ENCODE results near the gene CFAP299.
A peak's percentile ranks its signal among the peaks of the same experiment; 100 is the strongest.
"Not testable (repeated sequence)": the region's sequence is repeated elsewhere in the genome, so short reads cannot be mapped to it uniquely, and the experiment has no call there.

CFAP299 gene

DNA sequence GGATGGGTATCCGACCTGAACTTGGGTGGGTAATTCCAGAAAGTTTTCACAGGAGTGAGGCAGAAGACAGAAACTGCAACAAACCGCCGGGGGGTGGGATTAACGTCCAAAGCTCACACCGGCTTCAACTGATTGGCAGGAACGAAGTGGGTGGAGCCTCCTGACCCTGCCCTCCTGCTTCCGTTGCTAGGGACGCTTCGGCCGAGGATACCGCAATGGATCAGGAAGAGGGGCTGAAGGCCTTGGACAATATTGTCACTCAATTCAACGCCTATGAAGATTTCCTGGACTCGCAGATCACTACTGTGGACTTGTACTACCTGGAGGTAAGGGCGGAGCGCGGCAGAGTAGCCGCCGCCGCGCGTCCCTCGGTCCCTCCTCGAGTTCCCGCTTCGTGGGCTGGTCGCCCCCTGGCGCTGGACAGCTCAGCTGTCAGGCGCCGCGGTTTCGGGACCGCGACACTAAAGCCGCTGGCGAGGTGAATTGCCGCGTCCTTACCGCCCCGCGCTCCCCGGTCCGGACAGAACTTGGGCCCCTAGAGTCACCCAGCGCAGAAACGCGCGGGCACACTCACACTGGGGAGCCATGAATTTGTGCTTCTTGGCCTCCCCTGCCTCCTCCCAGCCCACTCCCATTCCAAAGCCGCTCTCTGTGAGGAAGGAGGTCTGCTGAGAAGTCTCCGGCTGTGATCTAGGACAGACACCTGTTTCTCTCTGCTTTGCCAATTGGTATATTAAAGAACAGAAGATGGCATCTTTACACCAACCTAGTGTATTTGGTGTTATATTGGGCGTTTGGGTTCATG, at the start of gene CFAP299:
TSS of gene CFAP299 (plus strand) at position 177 of the 805 bp plus-strand sequence.
- H3K4me1 Mint-ChIP-seq, result peaks cover 6% of the 10 kb centered on the region

DNA sequence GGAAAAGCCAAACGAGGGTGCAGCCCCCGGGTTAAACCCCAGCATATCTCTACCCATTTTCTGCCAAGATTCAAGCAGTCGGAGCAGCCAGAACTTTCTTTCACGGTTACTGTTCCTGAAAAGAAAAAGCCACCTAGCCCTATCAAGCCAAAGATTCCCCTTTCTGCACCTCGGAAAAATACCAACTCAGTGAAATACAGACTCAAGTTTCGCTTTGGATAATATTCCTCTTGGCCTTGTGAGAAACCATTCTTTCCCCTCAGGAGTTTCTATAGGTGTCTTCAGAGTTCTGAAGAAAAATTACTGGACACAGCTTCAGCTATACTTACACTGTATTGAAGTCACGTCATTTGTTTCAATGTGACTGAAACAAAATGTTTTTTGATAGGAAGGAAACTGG, 49.1 kb upstream of the CFAP299 start:
- ATAC-seq (no peak), DNase-seq (no peak)
- H3K9me3 Mint-ChIP-seq, result no peaks in the 10 kb centered on the region
- no peaks in the 10 kb centered on the region for H3K4me1 Mint-ChIP-seq
- H3K27ac Mint-ChIP-seq, result no peak overlapping the region
- no peaks in the 10 kb centered on the region for H3K36me3 Mint-ChIP-seq (ENCODE audit: low read depth)
- peaks cover 14% of the 10 kb centered on the region for H3K27me3 Mint-ChIP-seq
- H3K4me3 Mint-ChIP-seq, result no peak overlapping the region

More for the DNA sequence above, at the start of gene CFAP299:
- peak within 1 kb of the TSS; percentile 77 for H3K4me3 Mint-ChIP-seq
- no peaks in the 10 kb centered on the region for H3K36me3 Mint-ChIP-seq (ENCODE audit: low read depth)
- H3K27me3 Mint-ChIP-seq, result peaks cover 22% of the 10 kb centered on the region
- ATAC-seq (peak; percentile 89), DNase-seq (peak; percentile 78)
- no peaks in the 10 kb centered on the region for H3K9me3 Mint-ChIP-seq
- no peak within 1 kb of the TSS for H3K27ac Mint-ChIP-seq

DNA sequence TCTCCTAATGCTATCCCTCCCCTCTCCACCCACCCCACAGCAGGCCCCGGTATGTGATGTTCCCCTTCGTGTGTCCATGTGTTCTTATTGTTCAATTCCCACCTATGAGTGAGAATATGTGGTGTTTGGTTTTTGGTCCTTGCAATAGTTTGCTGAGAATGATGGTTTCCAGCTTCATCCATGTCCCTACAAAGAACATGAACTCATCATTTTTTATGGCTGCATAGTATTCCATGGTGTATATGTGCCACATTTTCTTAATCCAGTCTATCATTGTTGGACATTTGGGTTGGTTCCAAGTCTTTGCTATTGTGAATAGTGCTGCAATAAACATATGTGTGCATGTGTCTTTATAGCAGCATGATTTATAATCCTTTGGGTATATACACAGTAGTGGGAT, 44.9 kb upstream of the CFAP299 start:
- not testable (repeated sequence) for H3K27me3 Mint-ChIP-seq; H3K36me3 Mint-ChIP-seq (ENCODE audit: low read depth); ATAC-seq; H3K4me3 Mint-ChIP-seq; DNase-seq; H3K9me3 Mint-ChIP-seq; H3K4me1 Mint-ChIP-seq; H3K27ac Mint-ChIP-seq

- ATAC-seq (no peak), DNase-seq (no peak)
- H3K36me3 Mint-ChIP-seq (ENCODE audit: low read depth), result no peaks in the 10 kb centered on the region
- no peaks in the 10 kb centered on the region for H3K4me1 Mint-ChIP-seq
- H3K9me3 Mint-ChIP-seq, result no peaks in the 10 kb centered on the region
- H3K27ac Mint-ChIP-seq, result no peak overlapping the region
- H3K4me3 Mint-ChIP-seq, result no peak overlapping the region
- H3K27me3 Mint-ChIP-seq, result peaks cover under 1% of the 10 kb centered on the region
Measured at GRCh38 chr4:80294206-80294605, 41.3 kb upstream of the CFAP299 start.

DNA sequence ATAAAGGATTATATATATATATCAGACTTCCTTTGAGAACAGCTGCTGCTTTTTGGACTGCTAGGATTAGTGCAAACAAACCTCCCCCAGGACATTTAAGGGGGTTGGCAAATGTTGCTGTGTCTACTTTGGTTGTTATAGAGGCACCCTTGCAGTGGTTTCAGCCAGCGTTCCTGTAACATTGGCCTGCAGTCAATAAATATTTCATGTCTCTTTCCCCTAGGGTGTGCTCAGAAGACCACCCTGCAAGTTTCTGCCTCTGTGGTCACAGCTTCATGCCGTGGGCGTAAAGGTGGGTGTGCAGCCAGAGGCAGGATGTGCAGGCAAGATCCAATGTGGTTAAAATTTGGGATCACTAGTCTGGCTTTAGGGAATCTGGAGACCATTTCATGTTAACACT, 40.2 kb upstream of the CFAP299 start:
- DNase-seq (no peak), ATAC-seq (no peak)
- Mint-ChIP-seq H3K4me3 (no peak overlapping the region), H3K9me3 (no peaks in the 10 kb centered on the region), H3K27ac (no peak overlapping the region), H3K4me1 (no peaks in the 10 kb centered on the region), H3K36me3 (ENCODE audit: low read depth) (no peaks in the 10 kb centered on the region), H3K27me3 (peaks cover 3% of the 10 kb centered on the region)

DNA sequence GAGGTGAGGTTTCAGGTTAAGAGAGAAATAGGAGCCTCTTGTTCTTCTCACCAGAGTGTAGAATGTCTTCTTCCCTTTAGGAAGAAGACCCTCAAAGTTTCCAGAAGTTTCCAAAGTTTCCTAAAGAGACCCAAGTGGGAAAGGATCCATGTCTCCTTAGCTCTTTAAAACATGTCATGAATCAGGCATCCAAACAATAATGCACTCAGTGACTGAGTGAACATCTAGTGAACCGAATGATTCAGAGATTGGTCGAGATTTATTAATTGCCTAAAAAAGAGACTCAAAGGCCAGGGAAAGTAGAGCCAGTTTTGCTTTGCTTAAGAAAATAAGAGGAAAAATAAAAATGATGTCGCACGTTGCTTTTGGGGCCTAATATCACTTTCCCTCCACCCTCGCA, 39.7 kb upstream of the CFAP299 start:
- no peaks in the 10 kb centered on the region for H3K36me3 Mint-ChIP-seq (ENCODE audit: low read depth)
- H3K9me3 Mint-ChIP-seq, result no peaks in the 10 kb centered on the region

DNA sequence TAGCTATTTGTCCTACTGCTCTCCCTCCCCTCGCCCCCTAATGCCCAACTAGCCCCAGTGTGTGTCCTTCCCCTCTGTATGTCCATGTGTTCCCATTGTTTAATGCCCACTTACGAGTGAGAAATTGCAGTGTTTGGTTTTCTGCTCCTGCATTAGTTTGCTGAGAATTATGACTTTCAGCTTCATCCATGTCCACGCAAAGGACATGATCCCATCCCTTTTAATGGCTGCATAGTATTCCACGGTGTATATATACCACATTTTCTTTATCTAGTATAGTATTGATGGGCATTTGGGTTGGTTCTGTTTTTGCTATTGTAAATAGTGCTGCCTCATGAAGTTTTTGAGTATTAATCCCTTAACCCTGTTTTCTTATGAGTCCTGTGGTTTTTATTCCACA, 33.6 kb upstream of the CFAP299 start:
- no peaks in the 10 kb centered on the region for H3K9me3 Mint-ChIP-seq

More for the DNA sequence above, 39.7 kb upstream of the CFAP299 start:
- no peak for DNase-seq
- Mint-ChIP-seq H3K4me1 (no peaks in the 10 kb centered on the region), H3K4me3 (no peak overlapping the region), H3K27me3 (peaks cover 3% of the 10 kb centered on the region), H3K27ac (no peak overlapping the region)
- no peak for ATAC-seq

DNA sequence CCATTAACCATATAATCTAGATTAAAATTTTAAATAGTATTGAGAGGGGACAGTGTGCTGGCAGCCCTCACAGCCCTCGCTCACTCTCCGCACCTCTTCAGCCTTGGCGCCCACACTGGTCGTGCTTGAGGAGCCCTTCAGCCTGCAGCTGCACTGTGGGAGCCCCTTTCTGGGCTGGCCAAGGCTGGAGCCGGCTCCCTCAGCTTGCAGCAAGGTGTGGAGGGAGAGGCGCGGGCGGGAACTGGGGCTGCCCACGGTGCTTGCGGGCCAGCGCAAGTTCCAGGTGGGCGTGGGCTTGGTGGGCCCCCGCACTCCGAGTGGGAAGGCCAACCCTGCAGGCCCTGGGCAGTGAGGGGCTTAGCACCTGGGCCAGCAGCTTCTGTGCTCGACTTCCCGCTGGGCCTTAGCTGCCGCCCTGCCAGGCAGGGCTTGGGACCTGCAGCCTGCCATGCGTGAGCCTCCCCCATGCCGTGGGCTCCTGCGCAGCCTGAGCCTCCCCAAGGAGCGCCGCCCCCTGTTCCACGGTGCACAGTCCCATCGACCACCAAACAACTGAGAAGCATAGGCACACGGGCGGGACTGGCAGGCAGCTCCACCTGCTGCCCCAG, 32.8 kb upstream of the CFAP299 start:
- Mint-ChIP-seq H3K4me3 (no peak overlapping the region), H3K4me1 (no peaks in the 10 kb centered on the region), H3K9me3 (no peaks in the 10 kb centered on the region), H3K27me3 (peaks cover 16% of the 10 kb centered on the region), H3K36me3 (ENCODE audit: low read depth) (no peaks in the 10 kb centered on the region), H3K27ac (no peak overlapping the region)
- ATAC-seq (no peak), DNase-seq (no peak)

More for the DNA sequence above, 33.6 kb upstream of the CFAP299 start:
- no peak for DNase-seq
- Mint-ChIP-seq H3K27ac (no peak overlapping the region), H3K4me1 (no peaks in the 10 kb centered on the region), H3K36me3 (ENCODE audit: low read depth) (no peaks in the 10 kb centered on the region), H3K4me3 (no peak overlapping the region), H3K27me3 (peaks cover 10% of the 10 kb centered on the region)
- no peak for ATAC-seq

DNA sequence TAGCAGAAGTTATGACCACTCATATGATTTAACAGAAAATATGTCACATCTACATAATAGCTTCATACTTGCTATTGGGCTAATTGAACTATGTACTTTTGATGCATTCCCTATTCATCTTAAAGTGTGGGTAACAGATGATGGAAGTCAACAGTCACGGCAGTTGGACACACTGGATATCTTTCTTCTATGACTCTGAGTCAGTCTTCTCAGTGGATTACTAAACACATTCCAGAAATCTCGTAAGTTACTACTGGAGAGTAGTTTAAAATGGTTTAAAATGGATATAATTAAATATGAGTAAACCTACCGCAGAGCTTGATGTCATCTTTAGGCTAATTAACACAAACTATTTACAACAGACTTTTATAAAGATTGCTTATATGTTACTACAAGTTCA, 30.1 kb upstream of the CFAP299 start:
- DNase-seq, result no peak
- Mint-ChIP-seq H3K4me3 (no peak overlapping the region), H3K27ac (no peak overlapping the region), H3K4me1 (no peaks in the 10 kb centered on the region), H3K27me3 (peaks cover 28% of the 10 kb centered on the region), H3K9me3 (no peaks in the 10 kb centered on the region), H3K36me3 (ENCODE audit: low read depth) (no peaks in the 10 kb centered on the region)
- ATAC-seq, result no peak

GRCh38 chr4:80306260-80306659, 29.3 kb upstream of the CFAP299 start:
- ATAC-seq, result no peak
- no peak overlapping the region for H3K4me3 Mint-ChIP-seq
- H3K36me3 Mint-ChIP-seq (ENCODE audit: low read depth), result no peaks in the 10 kb centered on the region
- H3K9me3 Mint-ChIP-seq, result no peaks in the 10 kb centered on the region
- no peak overlapping the region for H3K27ac Mint-ChIP-seq
- DNase-seq, result no peak
- H3K4me1 Mint-ChIP-seq, result no peaks in the 10 kb centered on the region
- H3K27me3 Mint-ChIP-seq, result peaks cover 26% of the 10 kb centered on the region

DNA sequence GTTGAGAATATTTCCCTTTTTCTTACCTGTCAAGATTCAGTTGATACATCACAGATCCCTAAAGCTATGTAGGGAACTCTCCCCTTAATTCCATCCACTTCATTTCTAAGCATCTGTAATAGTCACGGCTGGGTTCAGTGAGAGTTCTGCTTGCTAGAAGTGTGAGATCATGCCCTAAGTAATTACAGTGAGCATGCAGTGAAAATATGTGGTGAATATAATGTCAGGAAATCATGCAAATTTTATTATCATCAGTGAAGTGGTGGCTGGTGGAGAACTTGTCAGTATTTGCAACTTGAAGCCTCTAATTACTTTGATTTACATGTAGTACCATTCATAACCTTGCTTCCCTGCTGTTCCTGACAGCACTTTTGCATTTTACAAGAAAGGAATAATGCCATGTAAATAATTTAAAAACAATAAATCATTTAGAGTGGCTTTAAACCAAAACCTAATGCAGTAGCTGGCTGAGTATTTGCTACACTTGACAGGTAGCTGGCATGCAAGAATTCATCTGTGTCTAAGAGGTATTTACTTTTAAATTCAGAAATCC, 28.3 kb upstream of the CFAP299 start:
- ATAC-seq (no peak), DNase-seq (no peak)
- no peaks in the 10 kb centered on the region for H3K9me3 Mint-ChIP-seq
- no peaks in the 10 kb centered on the region for H3K4me1 Mint-ChIP-seq
- H3K4me3 Mint-ChIP-seq, result no peak overlapping the region
- H3K27ac Mint-ChIP-seq, result no peak overlapping the region
- peaks cover 26% of the 10 kb centered on the region for H3K27me3 Mint-ChIP-seq
- no peaks in the 10 kb centered on the region for H3K36me3 Mint-ChIP-seq (ENCODE audit: low read depth)

DNA sequence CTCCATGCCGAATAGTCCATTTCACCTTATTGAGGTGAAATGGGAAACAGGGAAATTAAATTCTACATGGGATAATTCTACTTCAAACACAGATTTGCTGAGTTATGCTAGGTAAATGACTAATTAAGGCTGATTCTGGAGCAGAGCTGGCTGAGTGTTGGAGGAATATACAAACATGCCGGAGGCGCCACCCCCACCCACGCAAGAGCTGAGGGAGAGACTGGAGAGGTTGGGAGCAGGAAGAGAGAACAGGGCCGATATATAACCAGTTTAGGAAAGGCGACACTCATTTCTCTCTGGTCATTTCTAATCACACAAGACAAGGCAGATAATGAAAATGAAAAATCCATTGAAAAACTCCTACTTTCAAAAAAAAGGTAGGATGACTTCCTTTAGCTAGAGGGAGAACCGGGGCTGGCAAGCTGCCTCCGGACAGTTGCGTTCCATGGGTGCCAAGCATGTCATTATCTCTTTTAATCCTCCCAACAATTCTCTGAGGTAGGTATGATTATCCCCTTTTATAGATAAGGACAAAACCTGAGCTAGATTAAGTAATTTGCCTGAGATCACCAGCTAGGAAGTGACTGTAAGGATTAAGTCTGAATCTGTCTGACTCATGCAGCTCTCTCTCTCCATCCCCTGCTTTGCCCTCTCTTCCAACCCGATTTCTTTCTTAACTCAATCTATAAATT, 27.6 kb upstream of the CFAP299 start:
- Mint-ChIP-seq H3K27ac (no peak overlapping the region), H3K36me3 (ENCODE audit: low read depth) (no peaks in the 10 kb centered on the region), H3K4me3 (no peak overlapping the region), H3K27me3 (peaks cover 26% of the 10 kb centered on the region), H3K9me3 (no peaks in the 10 kb centered on the region), H3K4me1 (no peaks in the 10 kb centered on the region)
- no peak for DNase-seq
- ATAC-seq, result no peak

DNA sequence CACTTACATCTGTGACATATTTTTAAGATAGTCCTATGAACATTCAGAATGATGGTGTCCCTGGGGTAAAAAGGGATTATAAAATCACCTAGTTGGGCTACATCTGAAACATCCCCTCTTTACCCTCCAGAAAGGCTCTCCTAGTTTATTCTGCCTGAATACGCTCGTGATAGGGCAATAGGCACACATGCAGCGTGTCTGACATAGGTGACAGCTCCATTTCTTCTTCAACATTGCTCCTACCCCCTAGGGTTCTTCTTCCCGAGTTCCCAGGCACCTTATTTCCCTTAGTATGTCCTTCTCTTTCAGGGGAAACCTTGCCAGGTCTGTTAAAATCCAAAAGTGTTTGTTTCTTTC, 27.1 kb upstream of the CFAP299 start:
- Mint-ChIP-seq H3K4me3 (no peak overlapping the region), H3K27me3 (peaks cover 26% of the 10 kb centered on the region), H3K36me3 (ENCODE audit: low read depth) (no peaks in the 10 kb centered on the region), H3K4me1 (no peaks in the 10 kb centered on the region), H3K27ac (no peak overlapping the region), H3K9me3 (no peaks in the 10 kb centered on the region)
- no peak for ATAC-seq
- DNase-seq, result no peak

- H3K9me3 Mint-ChIP-seq, result no peaks in the 10 kb centered on the region
- ATAC-seq (no peak), DNase-seq (no peak)
- H3K36me3 Mint-ChIP-seq (ENCODE audit: low read depth), result no peaks in the 10 kb centered on the region
- no peak overlapping the region for H3K27ac Mint-ChIP-seq
- H3K4me1 Mint-ChIP-seq, result no peaks in the 10 kb centered on the region
- no peak overlapping the region for H3K4me3 Mint-ChIP-seq
- peaks cover 26% of the 10 kb centered on the region for H3K27me3 Mint-ChIP-seq
Measured at GRCh38 chr4:80309294-80310004, 26.1 kb upstream of the CFAP299 start.

All from activated naive CD8-positive, alpha-beta T cell treated with anti-CD3 and anti-CD28 coated beads, Interleukin-2, amount 50 U/mL, for 24 hours (primary cell).